ENCODE data around the gene FANCE.

DNA sequence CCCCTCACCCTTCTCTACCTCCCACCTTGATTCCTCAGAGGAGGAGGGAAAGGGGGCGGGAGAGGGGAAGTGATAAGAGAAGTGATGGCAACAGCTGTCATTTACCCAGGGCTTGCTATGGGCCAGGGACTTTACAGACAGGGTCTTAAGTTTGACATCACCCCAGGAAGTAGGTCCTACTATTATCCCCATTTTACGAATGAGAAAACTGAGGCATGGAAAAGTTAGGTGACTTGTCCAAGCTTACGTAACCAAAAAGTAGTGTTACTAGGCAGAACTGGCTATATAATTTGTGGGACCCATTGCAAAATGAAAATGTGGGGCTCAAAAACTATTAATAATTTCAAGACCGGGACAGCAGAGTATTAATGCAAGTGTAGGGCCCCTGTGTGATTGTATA is 10.5 kb upstream of the FANCE start:
- TF ChIP-seq, protein P1, sequence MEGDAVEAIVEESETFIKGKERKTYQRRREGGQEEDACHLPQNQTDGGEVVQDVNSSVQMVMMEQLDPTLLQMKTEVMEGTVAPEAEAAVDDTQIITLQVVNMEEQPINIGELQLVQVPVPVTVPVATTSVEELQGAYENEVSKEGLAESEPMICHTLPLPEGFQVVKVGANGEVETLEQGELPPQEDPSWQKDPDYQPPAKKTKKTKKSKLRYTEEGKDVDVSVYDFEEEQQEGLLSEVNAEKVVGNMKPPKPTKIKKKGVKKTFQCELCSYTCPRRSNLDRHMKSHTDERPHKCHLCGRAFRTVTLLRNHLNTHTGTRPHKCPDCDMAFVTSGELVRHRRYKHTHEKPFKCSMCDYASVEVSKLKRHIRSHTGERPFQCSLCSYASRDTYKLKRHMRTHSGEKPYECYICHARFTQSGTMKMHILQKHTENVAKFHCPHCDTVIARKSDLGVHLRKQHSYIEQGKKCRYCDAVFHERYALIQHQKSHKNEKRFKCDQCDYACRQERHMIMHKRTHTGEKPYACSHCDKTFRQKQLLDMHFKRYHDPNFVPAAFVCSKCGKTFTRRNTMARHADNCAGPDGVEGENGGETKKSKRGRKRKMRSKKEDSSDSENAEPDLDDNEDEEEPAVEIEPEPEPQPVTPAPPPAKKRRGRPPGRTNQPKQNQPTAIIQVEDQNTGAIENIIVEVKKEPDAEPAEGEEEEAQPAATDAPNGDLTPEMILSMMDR (conservative IDR thresholded peaks at IDR 0.05; ENCODE audit: low read depth, low read length), result no peak
- no peak for TF ChIP-seq EZH2 (IDR thresholded peaks at IDR 0.05; ENCODE audit: borderline replicate concordance, low read depth, low read length, poor library complexity, severe bottlenecking)

Measured in A673 (cell line).